ENCODE results near the gene CARNS1.

DNA sequence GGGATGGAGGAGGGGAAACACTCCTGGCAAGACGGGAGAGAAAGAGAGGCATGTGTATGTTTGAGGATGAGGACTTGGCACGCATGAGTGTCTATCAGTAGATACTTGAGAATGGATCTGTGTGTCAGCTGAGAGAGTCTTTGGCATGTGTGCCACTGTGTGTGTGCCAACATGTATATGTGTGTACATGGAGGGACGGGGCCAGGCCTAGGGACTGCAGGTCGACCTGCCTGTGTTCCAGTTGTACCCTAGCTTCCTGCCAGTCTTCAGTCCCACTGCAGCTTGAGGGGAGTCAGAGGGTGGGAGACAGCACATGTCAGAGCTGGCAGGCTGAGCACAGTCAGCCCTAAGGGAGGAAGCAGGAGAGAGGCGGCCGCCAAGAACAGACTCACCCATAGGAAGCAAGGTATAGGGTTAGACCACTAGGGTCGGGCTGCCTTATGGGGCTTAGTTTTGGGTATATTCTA lies 47.7 kb upstream of the CARNS1 start:
- TF ChIP-seq, protein P1, sequence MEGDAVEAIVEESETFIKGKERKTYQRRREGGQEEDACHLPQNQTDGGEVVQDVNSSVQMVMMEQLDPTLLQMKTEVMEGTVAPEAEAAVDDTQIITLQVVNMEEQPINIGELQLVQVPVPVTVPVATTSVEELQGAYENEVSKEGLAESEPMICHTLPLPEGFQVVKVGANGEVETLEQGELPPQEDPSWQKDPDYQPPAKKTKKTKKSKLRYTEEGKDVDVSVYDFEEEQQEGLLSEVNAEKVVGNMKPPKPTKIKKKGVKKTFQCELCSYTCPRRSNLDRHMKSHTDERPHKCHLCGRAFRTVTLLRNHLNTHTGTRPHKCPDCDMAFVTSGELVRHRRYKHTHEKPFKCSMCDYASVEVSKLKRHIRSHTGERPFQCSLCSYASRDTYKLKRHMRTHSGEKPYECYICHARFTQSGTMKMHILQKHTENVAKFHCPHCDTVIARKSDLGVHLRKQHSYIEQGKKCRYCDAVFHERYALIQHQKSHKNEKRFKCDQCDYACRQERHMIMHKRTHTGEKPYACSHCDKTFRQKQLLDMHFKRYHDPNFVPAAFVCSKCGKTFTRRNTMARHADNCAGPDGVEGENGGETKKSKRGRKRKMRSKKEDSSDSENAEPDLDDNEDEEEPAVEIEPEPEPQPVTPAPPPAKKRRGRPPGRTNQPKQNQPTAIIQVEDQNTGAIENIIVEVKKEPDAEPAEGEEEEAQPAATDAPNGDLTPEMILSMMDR (IDR thresholded peaks at IDR 0.05) = no peak
- TF ChIP-seq POLR2A (IDR thresholded peaks at IDR 0.05) = no peak
